HCT116 (cell line): ENCODE data around the gene ZGPAT. TPM values are rescaled to one million over a fixed set of nuclear protein-coding genes. Genes with fewer than 3 reads are reported as not detected.

Source experiments
- ATAC-seq: fragments of 200-7000 bp; cut with Tn5 transposase; 2 replicates; pipeline ENCODE4 v1.9.1; 2020; ENCODE audit warnings: mild to moderate bottlenecking, moderate library complexity
- BruUV-seq: library from RNA; stranded (reverse); fragments of 400-500 nt; replicated peaks from 2 replicates; lab custom pipeline; 2021; lab: Mats Ljungman, UMichigan
- CTCF ChIA-PET: fragments of 300-600 bp; sonication (Branson Sonifier 250); formaldehyde crosslinking; loops from one replicate; lab custom pipeline; 2021; ENCODE audit warnings: antibody characterized with exemption; lab: Charles Lee
- POLR2A ChIA-PET: fragments of 300-600, 350-600 bp; sonication (Branson Sonifier 250); formaldehyde crosslinking; loops from one replicate; lab custom pipeline; 2021; ENCODE audit warnings: antibody characterized with exemption; lab: Charles Lee
- RAD21 ChIA-PET, 2 experiments: fragments of 300-600 bp; sonication (Branson Sonifier 250); formaldehyde crosslinking; loops; one replicate each; lab custom pipeline; 2023; ENCODE audit warnings: low total read pairs in 2 of 2; ENCODE audit not compliant: uncharacterized antibody in 2 of 2, unreplicated experiment in 2 of 2, low non-redundant PET in 1 of 2; lab: Charles Lee
- DNase-seq: peaks from one replicate; pipeline ENCODE4 v3.0.0-alpha.2; 2010; ENCODE audit warnings: low read depth, low spot score
- H2AFZ ChIP-seq: fragments of 200-600 bp; shearing (Covaris generic), sonication (generic); 2 replicates; pipeline ENCODE4 v1.6.1; 2017; ENCODE audit warnings: low read depth, mixed run types, mixed read lengths, antibody characterized with exemption, low read length; ENCODE audit not compliant: poor library complexity, severe bottlenecking
- H3K27ac ChIP-seq: 2 replicates; pipeline ENCODE4 v1.5.1; 2012; ENCODE audit warnings: low read depth, low read length
- H3K27me3 ChIP-seq: fragments of 200-600 bp; sonication (generic); 2 replicates; pipeline ENCODE4 v1.6.1; 2016; ENCODE audit warnings: mixed run types, low read length, mixed read lengths; ENCODE audit not compliant: insufficient read depth
- H3K36me3 ChIP-seq, 2 experiments: fragments of 200-500 bp in 1 of 2; fragments of 200-600 bp in 1 of 2; sonication (Bioruptor generic) in 1 of 2; sonication (generic) in 1 of 2; 2 replicates each; pipeline versions ENCODE4 v1.5.1 to v1.6.1; 2014 to 2016; ENCODE audit warnings: low read length in 2 of 2, inconsistent platforms in 1 of 2, mixed read lengths in 1 of 2, mixed run types in 1 of 2; ENCODE audit not compliant: insufficient read depth in 2 of 2, control insufficient read depth in 1 of 2
- H3K4me1 ChIP-seq, 2 experiments: fragments of 200-600 bp in 1 of 2; sonication (generic) in 1 of 2; 2 replicates each; pipeline versions ENCODE4 v1.5.1 to v1.6.1; 2012 to 2017; ENCODE audit warnings: low read length in 2 of 2, inconsistent platforms in 1 of 2, mild to moderate bottlenecking in 1 of 2, mixed read lengths in 1 of 2, mixed run types in 1 of 2, moderate library complexity in 1 of 2; ENCODE audit not compliant: insufficient read depth in 2 of 2, control insufficient read depth in 1 of 2
- H3K4me2 ChIP-seq: fragments of 200-600 bp; sonication (generic); 2 replicates; pipeline ENCODE4 v1.6.1; 2017; ENCODE audit warnings: mixed run types, low read length, mixed read lengths
- H3K4me3 ChIP-seq, 2 experiments: fragments of 200-600 bp in 1 of 2; sonication (generic) in 1 of 2; replicated peaks in 1 of 2; 2 replicates each; pipeline ENCODE4 v1.5.1; 2011 to 2016; ENCODE audit warnings: low read length in 2 of 2, control low read depth in 1 of 2, low read depth in 1 of 2, mild to moderate bottlenecking in 1 of 2, mixed read lengths in 1 of 2, mixed run types in 1 of 2
- H3K79me2 ChIP-seq: fragments of 200-600 bp; sonication (generic); 2 replicates; pipeline ENCODE4 v1.6.1; 2017; ENCODE audit warnings: mild to moderate bottlenecking, mixed run types, low read length, moderate library complexity, mixed read lengths; ENCODE audit not compliant: insufficient read depth
- H3K9ac ChIP-seq: fragments of 200-600 bp; sonication (generic); 2 replicates; pipeline ENCODE4 v1.6.1; 2016; ENCODE audit warnings: low read length, mixed read lengths
- H3K9me2 ChIP-seq: fragments of 200-600 bp; sonication (generic), shearing (Covaris generic); 2 replicates; pipeline ENCODE4 v1.6.1; 2017; ENCODE audit warnings: mixed run types, mild to moderate bottlenecking, moderate library complexity; ENCODE audit not compliant: insufficient read depth
- H3K9me3 ChIP-seq, 2 experiments: fragments of 200-500 bp in 1 of 2; fragments of 200-600 bp in 1 of 2; sonication (Bioruptor generic) in 1 of 2; sonication (generic) in 1 of 2; 2 replicates each; pipeline ENCODE4 v1.6.1; 2014 to 2017; ENCODE audit warnings: low read length in 2 of 2, mixed read lengths in 2 of 2, inconsistent platforms in 1 of 2, low read depth in 1 of 2, mild to moderate bottlenecking in 1 of 2, mixed run types in 1 of 2, moderate library complexity in 1 of 2; ENCODE audit not compliant: control insufficient read depth in 1 of 2, insufficient read depth in 1 of 2
- H4K20me1 ChIP-seq: fragments of 200-600 bp; sonication (generic), shearing (Covaris generic); 2 replicates; pipeline ENCODE4 v1.6.1; 2017; ENCODE audit warnings: mixed run types, mild to moderate bottlenecking, moderate library complexity; ENCODE audit not compliant: insufficient read depth
- CEBPB ChIP-seq: IDR thresholded peaks from 2 replicates; pipeline ENCODE4 v1.6.1; 2012; ENCODE audit warnings: low read depth
- ELF1 ChIP-seq: IDR thresholded peaks from 2 replicates; pipeline ENCODE4 v1.6.1; 2012; ENCODE audit warnings: low read depth, borderline replicate concordance
- EZH2 ChIP-seq: fragments of 200-600 bp; sonication (generic); IDR thresholded peaks from 2 replicates; pipeline ENCODE4 v1.6.1; 2017; ENCODE audit warnings: antibody characterized with exemption, mixed run types
- FOSL1 ChIP-seq: IDR thresholded peaks from 2 replicates; pipeline ENCODE4 v1.6.1; 2012; ENCODE audit warnings: low read depth
- JUND ChIP-seq: IDR thresholded peaks from 2 replicates; pipeline ENCODE4 v1.6.1; 2012
- POLR2A ChIP-seq: IDR thresholded peaks from 2 replicates; pipeline ENCODE4 v1.7.0; 2011; ENCODE audit warnings: borderline replicate concordance; ENCODE audit not compliant: insufficient read depth, insufficient read length; ENCODE audit errors: extremely low read depth
- POLR2AphosphoS5 ChIP-seq: IDR thresholded peaks from 2 replicates; pipeline ENCODE4 v1.6.1; 2011; ENCODE audit warnings: mild to moderate bottlenecking, low read depth, low read length, moderate library complexity
- RAD21 ChIP-seq: IDR thresholded peaks from 2 replicates; pipeline ENCODE4 v1.6.1; 2012; ENCODE audit warnings: low read depth, mild to moderate bottlenecking
- REST ChIP-seq: IDR thresholded peaks from 2 replicates; pipeline ENCODE4 v1.6.1; 2012; ENCODE audit warnings: low read depth
- SP1 ChIP-seq: IDR thresholded peaks from 2 replicates; pipeline ENCODE4 v1.6.1; 2012; ENCODE audit warnings: low read depth
- SRF ChIP-seq: IDR thresholded peaks from 2 replicates; pipeline ENCODE4 v1.6.1; 2012; ENCODE audit warnings: low read depth
- YY1 ChIP-seq: IDR thresholded peaks from 2 replicates; pipeline ENCODE4 v1.6.1; 2011; ENCODE audit warnings: low read length, low read depth, moderate library complexity, mild to moderate bottlenecking; ENCODE audit not compliant: insufficient replicate concordance; ENCODE audit errors: extremely low read depth
- ZFX ChIP-seq: fragments of 450-650 bp; IDR thresholded peaks from 2 replicates; pipeline ENCODE4 v1.6.1; 2017
- ZNF274 ChIP-seq: fragments of 200-500 bp; sonication (Bioruptor generic); IDR thresholded peaks from 2 replicates; pipeline ENCODE4 v1.6.1; 2014; ENCODE audit warnings: mild to moderate bottlenecking, low read depth, low read length, inconsistent platforms
- intact Hi-C: fragments of 100-400 bp; cut with micrococcal nuclease; formaldehyde crosslinking; loops from 2 replicates; pipeline ENCODE4 v1.10.0; 2022
- total RNA-seq: library from RNA; stranded (reverse); gene quantifications from one replicate; pipeline ENCODE4 v1.2.1, GENCODE V29; 2021; ENCODE audit not compliant: unreplicated experiment
- TF ChIP-seq, protein P1 (sequence below): IDR thresholded peaks from 2 replicates; pipeline ENCODE4 v1.6.1; 2012
- TF ChIP-seq, protein P2 (sequence below): IDR thresholded peaks from 2 replicates; pipeline ENCODE4 v1.6.1; 2012

Gene ZGPAT
- total RNA-seq, 1 experiment from 2014 or later, result 30.6 TPM

GRCh38 chr20:63687419-63688178 lies 20.2 kb upstream of the ZGPAT start:
- peaks cover 55 to 90% of the 10 kb centered on the region in 2 experiments for H3K4me1 ChIP-seq
- H3K9me3 ChIP-seq, result no peaks in the 10 kb centered on the region

DNA sequence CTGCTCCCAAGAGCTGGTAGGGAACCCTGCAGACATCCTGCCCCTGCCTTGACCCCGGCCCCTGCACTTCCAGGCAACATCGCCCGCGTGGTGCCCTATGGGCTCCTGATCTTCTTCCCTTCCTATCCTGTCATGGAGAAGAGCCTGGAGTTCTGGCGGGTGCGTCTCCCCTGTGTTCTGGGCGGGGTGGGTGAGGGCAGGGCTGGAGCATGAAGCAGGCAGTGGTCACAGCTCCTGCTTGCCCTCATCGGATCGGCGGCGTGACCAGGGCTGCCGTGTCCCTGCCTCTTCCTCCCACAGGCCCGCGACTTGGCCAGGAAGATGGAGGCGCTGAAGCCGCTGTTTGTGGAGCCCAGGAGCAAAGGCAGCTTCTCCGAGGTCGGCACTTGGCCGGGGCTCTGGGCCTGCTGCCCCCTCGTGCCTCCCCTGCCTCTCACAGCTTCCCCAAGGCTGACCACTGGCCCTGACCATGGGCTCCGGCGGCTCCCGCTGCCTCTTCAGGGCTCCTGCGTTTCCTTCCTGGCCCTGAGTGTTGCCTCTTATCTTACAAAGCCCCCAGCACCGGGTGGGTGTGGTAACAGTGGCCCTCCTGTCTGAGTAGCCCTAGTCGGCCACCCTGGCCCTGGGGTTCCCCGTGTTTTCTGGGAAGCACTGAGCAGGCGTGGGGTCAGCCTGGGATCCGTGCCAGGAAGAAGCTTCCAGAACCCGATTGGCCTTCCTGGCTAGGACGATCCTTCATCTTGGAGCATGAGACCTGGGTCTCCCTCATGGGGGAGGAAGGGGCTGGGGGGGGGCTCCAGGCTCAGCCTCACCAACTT lies 19.4 kb upstream of the ZGPAT start:
- intact Hi-C loops, result no loop called here
- H3K9me3 ChIP-seq, result no peaks in the 10 kb centered on the region
- peak overlapping the region; percentile 100; the same call in 1 of the 2 replicates for H3K27ac ChIP-seq
- CTCF ChIA-PET, result no interaction called here
- H3K27me3 ChIP-seq, result no peaks in the 10 kb centered on the region
- DNase-seq (no peak), ATAC-seq (no peak)
- POLR2A ChIA-PET, result interaction anchor here (0.8 kb wide), 1 partner anchor 31 kb away, joined by 3 read pairs; the partner anchor contains the start of gene RTEL1
- no peaks in the 10 kb centered on the region for H3K9me2 ChIP-seq
- no peak overlapping the region for H2AFZ ChIP-seq
- H3K4me2 ChIP-seq, result no peak overlapping the region
- H3K4me3 ChIP-seq, result no peak overlapping the region
- peaks cover 0 to 10% of the 10 kb centered on the region in 2 experiments; a peak in 1 of 4 replicates for H3K36me3 ChIP-seq
- no TSS peak for BruUV-seq
- no peak overlapping the region for H3K9ac ChIP-seq
- H3K79me2 ChIP-seq, result peaks cover 24% of the 10 kb centered on the region
- H3K4me1 ChIP-seq, result peaks cover 47 to 82% of the 10 kb centered on the region in 2 experiments
- H4K20me1 ChIP-seq, result no peaks in the 10 kb centered on the region
- RAD21 ChIA-PET, result no interaction called here
- TF ChIP-seq REST (no peak), JUND (no peak), SP1 (no peak), CEBPB (no peak), YY1 (no peak), ZFX (no peak), POLR2A (no peak), POLR2AphosphoS5 (no peak), RAD21 (no peak), SRF (no peak), FOSL1 (no peak), EZH2 (no peak)
- TF ChIP-seq, protein P1, sequence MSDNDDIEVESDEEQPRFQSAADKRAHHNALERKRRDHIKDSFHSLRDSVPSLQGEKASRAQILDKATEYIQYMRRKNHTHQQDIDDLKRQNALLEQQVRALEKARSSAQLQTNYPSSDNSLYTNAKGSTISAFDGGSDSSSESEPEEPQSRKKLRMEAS, result no peak
- TF ChIP-seq, protein P2, sequence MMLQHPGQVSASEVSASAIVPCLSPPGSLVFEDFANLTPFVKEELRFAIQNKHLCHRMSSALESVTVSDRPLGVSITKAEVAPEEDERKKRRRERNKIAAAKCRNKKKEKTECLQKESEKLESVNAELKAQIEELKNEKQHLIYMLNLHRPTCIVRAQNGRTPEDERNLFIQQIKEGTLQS, result no peak

More at GRCh38 chr20:63687419-63688178, 20.2 kb upstream of the ZGPAT start:
- no peak overlapping the region for H2AFZ ChIP-seq
- no peak overlapping the region for H3K4me3 ChIP-seq
- H3K36me3 ChIP-seq, result peaks cover 0 to 10% of the 10 kb centered on the region in 2 experiments; a peak in 1 of 4 replicates
- no peaks in the 10 kb centered on the region for H4K20me1 ChIP-seq
- no peak for TF ChIP-seq EZH2
- TF ChIP-seq SRF, result no peak
- TF ChIP-seq ZNF274, result no peak
- TF ChIP-seq ELF1, result no peak
- no TSS peak for BruUV-seq
- H3K4me2 ChIP-seq, result peak overlapping the region; percentile 80
- H3K79me2 ChIP-seq, result peaks cover 30% of the 10 kb centered on the region
- H3K27me3 ChIP-seq, result no peaks in the 10 kb centered on the region
- ChIA-PET RAD21 (interaction anchor here in 1 of 2 experiments (1.1 kb wide), 1 partner anchor 28 kb away, joined by 4 read pairs; no protein-coding TSS in a partner anchor), CTCF (no interaction called here), POLR2A (interaction anchor here (0.8 to 1.0 kb wide), 3 partner anchors 29 to 45 kb away, joined by 3 to 5 read pairs (median 4); partner anchors contain the start of gene RTEL1)
- ATAC-seq (no peak), DNase-seq (no peak)
- intact Hi-C loops, result no loop called here
- peak overlapping the region; percentile 100 for H3K27ac ChIP-seq
- H3K9ac ChIP-seq, result peak overlapping the region; percentile 67
- H3K9me2 ChIP-seq, result no peaks in the 10 kb centered on the region
